Islet of Langerhans (tissue), 1 donor: ENCODE measurements around the gene SYCN.

Source experiments
- FAIRE-seq: peaks from one replicate; lab custom pipeline; 2011; peaks lifted over from hg19 to GRCh38; lab: Jason Lieb, UNC

SYCN gene

DNA sequence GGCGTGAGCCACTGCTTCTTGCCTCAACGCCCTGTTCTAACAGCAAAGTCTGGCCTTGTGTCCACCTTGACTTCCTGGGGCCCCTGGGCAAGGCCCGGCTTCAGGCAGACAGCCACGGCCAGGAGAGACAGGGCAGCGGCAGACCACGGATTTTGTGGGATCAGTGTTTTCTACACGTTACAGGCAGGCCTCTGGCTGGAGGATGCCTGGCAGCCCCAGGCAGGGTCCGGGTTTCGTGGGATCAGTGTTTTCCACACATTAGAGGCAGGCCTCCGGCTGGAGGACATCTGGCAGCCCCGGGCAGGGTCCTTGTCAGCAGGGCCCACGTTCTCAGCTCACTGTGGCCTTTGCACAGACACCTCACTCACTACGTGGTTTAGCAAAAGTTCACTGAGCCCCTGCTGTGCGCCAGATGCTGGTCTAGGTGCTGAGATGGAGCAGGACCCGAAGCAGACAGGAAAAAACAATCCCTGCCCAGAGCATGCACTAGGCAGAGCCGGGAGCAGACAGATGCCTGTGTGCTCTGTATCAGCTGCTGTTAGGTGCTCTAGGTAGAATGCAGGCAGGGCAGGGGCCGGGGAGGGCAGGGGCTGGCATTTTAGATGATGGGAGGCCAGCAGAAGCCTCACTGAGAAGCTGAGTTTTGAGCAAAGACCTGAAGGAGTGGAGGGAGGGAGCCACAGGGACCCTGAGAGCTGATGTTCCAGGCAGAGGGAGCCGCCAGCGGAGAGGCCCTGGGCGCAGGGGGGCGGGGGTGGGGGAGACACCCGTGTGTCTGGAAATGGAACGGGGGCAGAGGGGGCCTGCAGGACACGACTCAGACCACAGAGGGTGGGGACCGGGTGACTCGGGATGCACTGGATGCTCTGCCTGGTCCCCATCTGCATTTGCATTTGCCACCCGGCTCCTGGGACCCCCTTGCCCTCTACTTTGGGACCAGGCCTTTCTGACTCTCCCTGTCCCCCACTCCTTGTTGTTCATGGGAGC is 32.3 kb downstream of the SYCN start:
- FAIRE-seq, result no peak

DNA sequence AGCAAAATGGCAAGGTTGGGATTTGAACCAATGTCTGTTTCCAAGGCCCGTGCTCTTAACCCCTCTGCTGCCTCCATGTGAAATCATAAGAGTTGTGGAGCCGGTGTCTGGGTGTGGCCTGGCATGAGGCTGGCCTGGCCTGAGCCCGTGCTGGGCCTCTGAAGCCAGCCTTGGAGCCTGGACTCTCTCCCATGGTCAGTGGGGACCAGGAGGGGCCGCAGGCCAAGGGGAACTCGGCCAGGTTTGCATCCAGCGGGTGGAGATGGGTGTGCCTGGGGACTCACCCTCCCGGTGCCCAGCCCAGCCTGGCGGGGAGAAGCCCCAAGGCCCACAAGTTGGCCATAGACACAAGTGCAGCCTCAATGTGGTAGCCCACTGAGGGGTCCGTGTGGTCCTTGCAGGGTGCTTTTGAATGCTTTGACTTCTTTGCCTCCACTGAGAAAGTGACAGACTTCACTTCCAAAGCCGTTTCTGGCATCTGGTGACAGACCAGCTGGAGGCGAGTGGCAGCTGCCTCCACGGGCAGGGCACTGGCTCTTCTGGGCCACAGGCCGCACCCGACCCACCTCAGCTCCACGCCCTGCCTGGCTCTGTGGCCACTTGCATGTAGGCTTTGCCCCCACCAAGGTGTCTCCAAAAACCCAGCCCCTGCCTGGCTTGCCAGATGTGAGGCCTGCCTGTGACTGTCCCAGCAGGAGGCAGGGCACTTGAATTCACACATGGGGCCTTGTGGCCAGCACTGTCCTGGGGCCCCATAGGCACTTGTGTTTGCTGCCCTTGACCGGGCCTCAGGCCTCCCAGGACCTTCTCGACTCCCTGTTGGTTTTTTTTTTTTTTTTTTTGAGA is 33.5 kb downstream of the SYCN start:
- FAIRE-seq, result no peak

GRCh38 chr19:39169143-39169810 is 34.8 kb downstream of the SYCN start:
- no peak for FAIRE-seq

DNA sequence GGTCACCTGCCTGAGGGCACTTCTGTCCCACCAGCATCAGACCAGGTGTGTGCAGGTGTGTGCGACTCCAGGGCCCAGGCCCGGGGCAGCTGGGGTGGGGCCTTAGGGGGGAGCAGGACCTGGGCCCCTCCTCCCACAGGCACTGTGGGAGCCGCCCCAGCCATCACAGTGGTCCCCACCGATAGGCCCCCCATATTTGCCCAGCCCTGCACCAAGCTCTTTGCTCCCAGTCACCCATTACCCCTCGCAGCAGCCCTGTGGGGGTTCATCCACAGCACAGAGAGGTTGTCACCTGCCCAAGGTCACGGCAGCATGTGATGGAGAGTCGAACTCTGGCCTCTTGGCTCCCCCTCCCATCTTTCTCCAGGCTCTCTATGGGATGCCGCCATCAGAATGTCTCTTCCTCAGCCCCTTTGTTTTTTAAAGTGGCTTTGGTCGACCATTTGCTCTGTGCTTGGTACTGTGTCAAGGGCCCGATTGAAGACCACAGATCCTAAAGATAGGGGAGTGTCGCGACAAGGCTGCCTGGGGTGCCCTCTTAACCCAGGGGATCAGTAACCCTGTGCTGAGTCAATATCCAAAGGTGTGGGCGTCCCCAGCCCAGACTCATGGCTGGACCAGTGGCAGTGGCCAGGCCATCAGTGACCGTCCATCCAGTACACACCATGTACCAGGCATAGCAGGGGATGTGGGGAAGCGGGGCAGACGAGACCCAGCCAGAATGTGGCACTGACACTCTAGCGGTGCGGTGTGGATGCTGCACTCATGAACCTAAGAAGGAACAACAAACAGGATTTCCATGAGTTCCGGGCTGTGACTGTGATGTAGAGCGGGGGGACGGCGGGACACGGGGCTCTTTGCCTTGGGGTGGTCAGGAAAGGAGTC is 35.6 kb downstream of the SYCN start:
- no peak for FAIRE-seq

DNA sequence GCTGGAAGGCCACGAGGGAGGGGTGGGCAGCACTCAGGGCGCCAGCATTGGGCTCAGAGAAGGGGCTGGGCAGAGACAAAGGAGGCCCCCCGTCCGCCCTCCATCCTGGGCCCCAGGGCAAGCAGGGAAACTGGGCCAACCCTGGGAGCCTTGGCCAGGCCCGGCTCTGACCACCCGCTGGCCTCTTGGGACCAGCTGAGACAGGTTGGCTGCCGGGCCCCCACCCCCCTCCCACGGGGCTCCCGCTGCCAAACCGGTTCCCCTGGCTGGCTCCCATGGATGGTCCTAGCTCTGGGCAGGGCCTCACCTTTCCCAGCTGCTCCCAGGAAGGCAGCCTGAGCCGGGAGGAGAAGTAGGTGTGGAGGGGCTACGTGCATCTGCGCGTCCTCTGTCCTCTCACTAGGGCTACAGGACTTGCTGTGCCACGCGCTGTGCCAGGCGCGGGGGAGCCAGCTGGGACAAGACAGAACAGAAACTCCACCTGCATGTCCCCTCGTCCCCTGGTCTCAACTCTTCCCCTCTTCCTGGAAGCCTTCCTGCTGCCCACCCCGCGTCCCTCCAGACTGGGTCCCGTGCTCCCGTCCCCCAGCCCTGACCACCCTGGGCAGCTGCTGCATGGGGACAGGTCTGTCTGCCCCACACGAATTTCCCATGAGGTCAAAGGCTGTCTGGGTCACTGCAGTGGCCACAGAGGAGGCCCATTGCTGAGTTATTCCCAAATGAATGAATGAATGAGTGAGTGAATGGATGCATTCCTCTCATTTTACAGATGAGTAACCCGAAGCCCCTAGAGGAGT is 36.4 kb downstream of the SYCN start:
- FAIRE-seq, result no peak

DNA sequence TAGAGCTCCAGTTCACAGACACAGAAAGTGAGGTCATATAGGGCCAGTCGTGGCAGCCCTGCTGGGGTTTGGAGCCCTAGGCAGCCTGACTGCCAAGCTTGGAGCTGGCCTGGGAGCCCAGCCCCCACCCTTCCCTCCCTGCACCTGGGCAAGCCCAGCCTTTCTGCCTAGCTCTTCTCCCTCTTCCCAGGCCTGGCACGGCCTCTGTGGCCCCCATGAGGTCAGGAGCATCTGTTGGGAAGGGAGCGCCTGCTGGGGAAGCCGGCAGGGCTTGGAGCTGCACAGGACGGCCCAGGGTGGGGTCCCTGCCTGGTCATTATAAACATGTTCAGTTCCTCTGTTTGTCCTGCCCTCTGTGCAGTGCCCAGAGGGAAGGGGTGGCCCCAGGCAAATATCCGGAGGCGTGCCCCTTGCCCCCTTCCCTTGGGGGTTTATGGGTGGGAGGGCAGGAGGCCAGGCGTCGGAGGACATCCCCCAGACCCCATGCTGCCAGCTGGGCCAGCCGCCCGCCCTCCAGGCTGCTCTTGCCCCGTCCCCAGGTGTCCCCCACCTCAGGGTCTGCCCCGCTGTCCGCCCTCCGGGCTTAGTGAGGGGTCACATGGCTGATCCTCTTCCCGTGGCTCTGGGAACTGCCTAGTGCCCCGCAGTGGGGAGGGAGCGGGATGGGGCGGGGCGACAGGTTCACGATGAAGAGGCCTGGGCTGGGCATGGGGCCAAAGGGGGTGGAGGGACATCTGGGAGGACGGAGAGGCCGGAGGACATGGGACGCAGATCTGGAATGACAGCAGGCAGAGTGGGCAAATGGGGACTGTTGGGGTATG is 37.3 kb downstream of the SYCN start:
- FAIRE-seq, result no peak

GRCh38 chr19:39165857-39166256 is 38.2 kb downstream of the SYCN start:
- no peak for FAIRE-seq

DNA sequence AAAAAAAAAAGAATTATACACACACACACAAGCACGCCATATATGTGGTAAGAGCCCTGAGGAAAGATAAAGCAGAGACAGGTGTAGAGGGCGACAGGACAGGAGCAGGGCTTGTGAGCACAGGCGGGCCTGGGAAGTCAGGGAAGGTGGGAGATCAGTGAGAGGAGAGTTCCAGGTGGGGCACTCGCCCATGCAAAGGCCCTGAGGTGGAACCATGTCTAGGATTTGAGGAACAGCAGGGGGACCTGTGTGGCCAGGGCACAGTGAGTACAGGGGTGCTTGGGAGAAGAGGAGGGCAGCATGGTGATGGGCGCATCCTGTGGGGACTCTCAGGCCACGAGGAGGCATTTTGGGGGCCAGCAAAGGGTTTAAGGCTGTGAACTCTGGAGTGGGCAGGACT is 39.8 kb downstream of the SYCN start:
- FAIRE-seq, result no peak

DNA sequence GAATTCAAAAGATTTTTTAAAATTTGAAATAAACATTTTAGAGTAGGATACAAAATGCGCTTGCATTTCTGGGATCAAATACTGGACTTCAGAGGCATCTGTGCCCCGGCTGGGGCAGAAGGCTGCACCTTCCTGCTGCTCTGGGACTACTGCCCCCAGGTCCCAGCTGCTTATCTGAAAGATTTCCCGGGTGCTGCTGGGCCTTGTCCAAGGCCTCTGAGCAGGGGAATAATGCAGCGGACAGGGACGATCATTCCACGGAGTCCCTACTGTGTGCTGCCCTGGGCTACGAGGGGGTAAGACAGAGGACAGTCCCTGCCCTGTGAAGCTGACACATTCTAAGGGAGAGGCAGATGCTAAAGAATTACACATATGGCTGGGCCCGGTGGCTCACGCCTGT is 40.4 kb downstream of the SYCN start:
- FAIRE-seq, result no peak

- no peak for FAIRE-seq
These were observed 41.5 kb downstream of the SYCN start for GRCh38 chr19:39162441-39163043.

- no peak for FAIRE-seq
These were observed 43.0 kb downstream of the SYCN start for GRCh38 chr19:39160889-39161672.

DNA sequence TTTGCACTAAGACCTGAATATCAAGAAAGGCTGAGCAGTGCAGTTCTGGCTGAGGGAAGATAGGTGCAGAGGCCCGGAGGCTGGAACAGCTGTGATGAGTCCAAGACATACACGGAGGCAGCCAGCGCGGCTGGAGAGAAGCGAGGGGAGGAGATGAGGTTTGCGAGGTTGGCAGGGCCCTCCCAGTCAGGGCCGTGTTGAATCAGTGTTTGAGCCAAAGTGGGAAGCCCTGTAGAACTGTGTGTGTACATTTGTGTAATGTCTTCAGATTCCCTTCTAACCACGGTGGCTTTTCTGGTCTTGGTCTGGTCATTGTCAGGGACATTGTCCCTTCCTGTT is 43.6 kb downstream of the SYCN start:
- FAIRE-seq, result no peak

DNA sequence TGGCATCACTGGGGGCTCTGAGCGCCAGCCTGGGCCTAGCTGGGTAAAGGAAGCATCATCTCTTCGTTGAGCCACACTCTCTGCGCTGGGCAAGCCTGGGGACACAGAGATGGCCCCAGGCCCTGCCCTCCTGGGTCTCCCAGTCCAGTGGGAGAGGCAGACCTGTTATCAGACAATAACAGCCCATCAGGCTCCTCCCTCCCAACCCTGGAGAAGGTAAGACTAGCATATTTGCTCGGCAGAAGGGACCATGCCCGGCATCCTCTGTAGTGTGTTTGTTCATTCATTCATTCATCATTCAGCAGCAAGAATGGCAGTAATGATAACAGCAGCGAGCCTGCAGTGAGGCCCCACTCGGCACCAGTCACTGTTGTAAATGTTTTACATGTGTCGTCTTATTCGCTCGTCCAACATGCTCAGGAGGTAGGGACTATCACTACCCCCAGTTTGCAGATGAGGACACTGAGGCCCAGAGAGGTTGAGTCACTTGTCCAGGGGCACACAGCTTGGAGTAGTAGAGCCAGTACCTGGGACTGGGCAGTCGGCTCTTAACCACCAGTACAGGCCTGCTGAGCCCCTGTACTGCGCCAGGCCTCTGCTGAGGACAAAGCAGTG is 45.3 kb downstream of the SYCN start:
- FAIRE-seq, result no peak

- no peak for FAIRE-seq
These were observed 46.1 kb downstream of the SYCN start for GRCh38 chr19:39157997-39158389.

- no peak for FAIRE-seq
These were observed 46.6 kb downstream of the SYCN start for GRCh38 chr19:39157275-39157996.

DNA sequence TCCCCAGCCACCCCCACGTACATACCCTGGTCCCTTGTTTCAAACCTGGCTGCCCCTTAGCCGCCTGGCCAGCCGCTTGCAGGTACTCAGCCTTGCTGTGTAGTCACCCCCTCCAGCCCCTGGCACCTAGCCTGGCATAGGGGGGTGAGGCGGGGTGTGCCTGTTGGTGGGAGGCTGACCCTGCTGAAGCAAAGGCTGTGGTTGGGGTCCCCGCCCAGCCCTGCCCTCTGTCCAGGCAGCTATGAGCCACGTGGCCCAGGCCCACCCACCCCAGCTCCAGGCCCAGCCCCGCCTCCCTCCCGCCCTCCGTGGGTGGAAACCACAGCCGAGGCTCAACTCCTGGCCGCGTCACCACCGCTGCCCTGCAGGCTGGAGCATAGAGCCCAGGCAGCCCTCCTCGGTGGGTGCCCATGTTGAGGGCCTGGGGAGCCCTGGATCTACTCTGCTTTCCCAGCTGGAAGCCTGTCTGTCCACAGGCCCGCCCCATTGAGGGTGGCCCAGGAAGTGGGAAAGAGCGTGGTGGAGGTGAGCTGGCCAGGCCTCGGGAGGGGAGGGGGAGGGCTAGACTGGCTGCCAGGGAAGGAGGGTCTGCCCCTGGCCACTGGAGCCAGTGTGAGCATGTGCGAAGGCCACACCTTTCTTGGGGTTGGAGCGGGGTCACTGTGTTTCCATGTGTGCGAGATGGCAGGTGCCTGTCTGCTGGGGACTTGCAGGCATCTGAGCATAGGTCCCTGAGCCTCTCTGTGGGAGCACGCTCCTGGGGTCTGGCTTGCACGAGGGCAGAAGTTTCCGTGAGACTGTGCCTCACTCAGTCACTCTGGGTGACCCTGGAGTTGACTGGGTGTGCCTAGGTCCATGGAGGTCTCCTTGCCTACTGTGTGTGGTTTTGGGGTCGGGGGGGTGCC is 47.5 kb downstream of the SYCN start:
- FAIRE-seq, result no peak

GRCh38 chr19:39155741-39156140 is 48.3 kb downstream of the SYCN start:
- no peak for FAIRE-seq
